A673 (cell line): Measurements from ENCODE around the gene BHLHA15.

Experiments
- CTCF ChIP-seq: fragments of 300-800, 200-600 bp; sonication (generic); conservative IDR thresholded peaks from 2 replicates; pipeline ENCODE4 v1.5.1; 2017; ENCODE audit warnings: low read depth, mild to moderate bottlenecking, antibody characterized with exemption, low read length, moderate library complexity, mixed read lengths
- EZH2 ChIP-seq: fragments of 200-600 bp; sonication (generic); IDR thresholded peaks from 2 replicates; pipeline ENCODE4 v1.6.1; 2017; ENCODE audit warnings: borderline replicate concordance, low read depth, mild to moderate bottlenecking, mixed read lengths, antibody characterized with exemption, low read length; ENCODE audit not compliant: poor library complexity, severe bottlenecking

GRCh38 chr7:98249106-98249505, 37.9 kb downstream of the BHLHA15 start:
- no peak for TF ChIP-seq CTCF
- no peak for TF ChIP-seq EZH2
